Natural killer cell (primary cell): Measurements from ENCODE around the gene GMPR. TPM values are rescaled to one million over a fixed set of nuclear protein-coding genes. Genes with fewer than 3 reads are reported as not detected.
A peak's percentile ranks its signal among the peaks of the same experiment; 100 is the strongest.

ENCODE experiments used
- ATAC-seq, 3 donors: fragments of 150-1000 bp in 2 of 3; fragments of 200-7000 bp in 1 of 3; cut with Tn5 transposase; 1 replicate in 1 of 3; 2 replicates in 2 of 3; pipeline ENCODE4 v1.10.0; 2021; ENCODE audit warnings: mild to moderate bottlenecking in 2 of 3, moderate library complexity in 2 of 3
- DNase-seq, 2 donors: peaks; one replicate each; pipeline versions ENCODE4 v3.0.0 to v3.0.0-alpha.2; 2013 to 2021; ENCODE audit warnings: mixed read lengths in 1 of 2
- H3K27ac ChIP-seq: one replicate; pipeline ENCODE4 v1.5.1; 2013; ENCODE audit warnings: mild to moderate bottlenecking, low read length
- H3K27me3 ChIP-seq: one replicate; pipeline ENCODE4 v1.6.1; 2013; ENCODE audit warnings: low read length; ENCODE audit not compliant: control insufficient read depth, insufficient read depth
- H3K36me3 ChIP-seq: one replicate; pipeline ENCODE4 v1.6.1; 2013; ENCODE audit warnings: low read length; ENCODE audit not compliant: control insufficient read depth, insufficient read depth
- H3K4me1 ChIP-seq: one replicate; pipeline ENCODE4 v1.6.1; 2013; ENCODE audit warnings: low read length; ENCODE audit not compliant: control insufficient read depth, insufficient read depth
- H3K4me3 ChIP-seq: one replicate; pipeline ENCODE4 v1.5.1; 2013; ENCODE audit warnings: low read length
- H3K9me3 ChIP-seq: one replicate; pipeline ENCODE4 v1.6.1; 2013; ENCODE audit warnings: low read length; ENCODE audit not compliant: control insufficient read depth, insufficient read depth
- H3K27ac Mint-ChIP-seq, 2 donors: one replicate each; pipeline ENCODE4 v1.8.0; 2022; ENCODE audit warnings: mild to moderate bottlenecking in 2 of 2, mixed read lengths in 2 of 2, moderate library complexity in 1 of 2
- H3K27me3 Mint-ChIP-seq, 2 donors: one replicate each; pipeline ENCODE4 v1.8.0; 2022; ENCODE audit warnings: low read depth in 2 of 2, mixed read lengths in 2 of 2
- H3K36me3 Mint-ChIP-seq: one replicate; pipeline ENCODE4 v1.8.0; 2022; ENCODE audit warnings: mixed read lengths
- H3K4me1 Mint-ChIP-seq, 2 donors: one replicate each; pipeline ENCODE4 v1.8.0; 2022; ENCODE audit warnings: mixed read lengths in 2 of 2
- H3K4me3 Mint-ChIP-seq: one replicate; pipeline ENCODE4 v1.8.0; 2022; ENCODE audit warnings: mild to moderate bottlenecking, moderate library complexity, mixed read lengths
- H3K9me3 Mint-ChIP-seq, 2 donors: one replicate each; pipeline ENCODE4 v1.8.0; 2022; ENCODE audit warnings: mixed read lengths in 2 of 2
- WGBS: methylation state at CpG from one replicate; pipeline ENCODE4 v1.1.7; 2013; ENCODE audit warnings: missing lambda C conversion rate; ENCODE audit not compliant: insufficient coverage; 5-methylcytosine and 5-hydroxymethylcytosine counted together
- intact Hi-C: fragments of 100-400 bp; cut with micrococcal nuclease; formaldehyde crosslinking; loops from one replicate; pipeline ENCODE4 v1.14.2; 2022
- total RNA-seq, 4 donors: library from RNA; stranded (reverse); fragments of 120-200 nt in 1 of 4; gene quantifications; one replicate each; pipeline versions ENCODE4 v1.2.3 to v1.2.4, GENCODE V29; 2013 to 2022
- TF ChIP-seq, protein P1 (sequence below): fragments of 200-600 bp; IDR thresholded peaks from one replicate; pipeline ENCODE4 v1.8.0; 2022; ENCODE audit warnings: antibody characterized with exemption

The GMPR gene
- total RNA-seq, 3 donors from 2014 or later (not counting 1 experiment from before 2014, with no cell fraction given) = 0.95 to 3.4 (median 3.2) TPM

DNA sequence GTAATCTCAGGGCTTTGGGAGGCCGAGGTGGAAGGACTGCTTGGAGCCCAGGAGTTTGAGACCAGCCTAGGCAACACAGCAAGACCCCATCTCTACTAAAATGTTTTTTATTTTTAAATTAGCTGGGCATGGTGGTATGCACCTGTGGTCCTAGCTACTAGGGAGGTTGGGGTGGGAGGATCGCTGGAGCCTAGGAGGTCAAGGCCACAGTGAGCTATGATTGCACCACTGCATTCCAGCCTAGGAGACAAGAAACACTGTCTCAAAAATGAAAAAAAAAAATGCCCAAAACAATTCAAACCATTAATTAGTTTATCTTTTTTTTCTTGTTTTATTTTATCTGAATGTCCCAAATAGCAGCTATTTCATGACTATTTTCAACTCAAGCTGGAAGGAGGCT, 85.8 kb downstream of the GMPR start:
- Mint-ChIP-seq H3K9me3 (no peaks in the 10 kb centered on the region), H3K4me3 (no peak overlapping the region), H3K36me3 (no peaks in the 10 kb centered on the region), H3K4me1 (peaks cover 45 to 50% of the 10 kb centered on the region in 2 donors), H3K27ac (peak overlapping the region; percentile 94 to 95), H3K27me3 (no peaks in the 10 kb centered on the region)
- peaks cover 4% of the 10 kb centered on the region for H3K36me3 ChIP-seq
- no peaks in the 10 kb centered on the region for H3K27me3 ChIP-seq
- DNase-seq (no peak), ATAC-seq (no peak)
- intact Hi-C loops = loop anchor here (5.0 kb wide), 1 partner anchor 98 kb away; no protein-coding TSS in a partner anchor
- 100% methylated on average over 2 of the region's 2 CpGs for WGBS
- peaks cover 56% of the 10 kb centered on the region for H3K4me1 ChIP-seq
- H3K4me3 ChIP-seq = no peak overlapping the region
- TF ChIP-seq, protein P1, sequence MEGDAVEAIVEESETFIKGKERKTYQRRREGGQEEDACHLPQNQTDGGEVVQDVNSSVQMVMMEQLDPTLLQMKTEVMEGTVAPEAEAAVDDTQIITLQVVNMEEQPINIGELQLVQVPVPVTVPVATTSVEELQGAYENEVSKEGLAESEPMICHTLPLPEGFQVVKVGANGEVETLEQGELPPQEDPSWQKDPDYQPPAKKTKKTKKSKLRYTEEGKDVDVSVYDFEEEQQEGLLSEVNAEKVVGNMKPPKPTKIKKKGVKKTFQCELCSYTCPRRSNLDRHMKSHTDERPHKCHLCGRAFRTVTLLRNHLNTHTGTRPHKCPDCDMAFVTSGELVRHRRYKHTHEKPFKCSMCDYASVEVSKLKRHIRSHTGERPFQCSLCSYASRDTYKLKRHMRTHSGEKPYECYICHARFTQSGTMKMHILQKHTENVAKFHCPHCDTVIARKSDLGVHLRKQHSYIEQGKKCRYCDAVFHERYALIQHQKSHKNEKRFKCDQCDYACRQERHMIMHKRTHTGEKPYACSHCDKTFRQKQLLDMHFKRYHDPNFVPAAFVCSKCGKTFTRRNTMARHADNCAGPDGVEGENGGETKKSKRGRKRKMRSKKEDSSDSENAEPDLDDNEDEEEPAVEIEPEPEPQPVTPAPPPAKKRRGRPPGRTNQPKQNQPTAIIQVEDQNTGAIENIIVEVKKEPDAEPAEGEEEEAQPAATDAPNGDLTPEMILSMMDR = no peak
- H3K9me3 ChIP-seq = no peaks in the 10 kb centered on the region
- H3K27ac ChIP-seq = peak overlapping the region; percentile 79

DNA sequence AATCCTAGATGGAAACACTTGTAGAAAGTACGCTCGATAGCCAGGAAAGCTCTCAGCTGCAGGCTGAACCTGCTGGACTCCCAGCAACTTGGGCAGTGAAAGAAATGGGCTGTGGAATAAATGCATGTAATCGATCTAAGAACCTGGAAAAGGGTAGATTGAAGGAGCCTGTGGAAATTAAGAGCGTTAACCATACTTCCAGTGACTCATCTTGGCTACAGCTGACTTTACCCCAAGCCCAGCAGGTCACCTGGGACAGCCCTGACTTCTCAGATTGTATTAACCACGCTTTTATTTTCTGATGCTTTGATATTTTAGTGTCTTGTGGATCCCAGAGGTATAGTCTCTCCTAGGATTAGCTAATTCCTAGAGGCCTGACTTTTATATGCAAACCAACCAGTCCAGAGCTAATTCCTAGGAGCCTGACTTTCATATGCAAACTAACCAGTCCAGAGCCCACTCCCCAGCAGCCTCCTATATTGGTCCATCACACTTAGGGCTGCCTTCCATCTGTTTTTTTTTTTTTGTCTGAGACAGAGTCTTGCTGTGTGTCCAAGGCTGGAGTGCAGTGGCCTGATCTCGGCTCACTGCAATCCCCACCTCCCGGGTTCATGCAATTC, 86.3 kb downstream of the GMPR start:
- no peak overlapping the region for H3K4me3 ChIP-seq
- H3K36me3 ChIP-seq = peaks cover 4% of the 10 kb centered on the region
- TF ChIP-seq, protein P1 = no peak
- H3K27me3 ChIP-seq = no peaks in the 10 kb centered on the region
- H3K27ac ChIP-seq = no peak overlapping the region
- 95% methylated on average over 7 of the region's 7 CpGs for WGBS
- no peak for ATAC-seq
- intact Hi-C loops = loop anchor here (5.0 kb wide), 1 partner anchor 98 kb away; no protein-coding TSS in a partner anchor
- H3K36me3 Mint-ChIP-seq = no peaks in the 10 kb centered on the region
- H3K4me1 Mint-ChIP-seq = peaks cover 39 to 45% of the 10 kb centered on the region in 2 donors
- no peaks in the 10 kb centered on the region for H3K9me3 ChIP-seq
- peak overlapping the region; percentile 70 to 94 for H3K27ac Mint-ChIP-seq
- H3K4me1 ChIP-seq = peaks cover 54% of the 10 kb centered on the region
- H3K27me3 Mint-ChIP-seq = no peaks in the 10 kb centered on the region
- H3K9me3 Mint-ChIP-seq = no peaks in the 10 kb centered on the region
- no peak overlapping the region for H3K4me3 Mint-ChIP-seq
- DNase-seq = no peak

GRCh38 chr6:16326531-16326930, 88.1 kb downstream of the GMPR start:
- Histone ChIP-seq H3K9me3 (no peaks in the 10 kb centered on the region), H3K27me3 (no peaks in the 10 kb centered on the region), H3K4me3 (no peak overlapping the region), H3K27ac (no peak overlapping the region), H3K4me1 (peaks cover 40% of the 10 kb centered on the region), H3K36me3 (peaks cover 3% of the 10 kb centered on the region)
- whole genome bisulfite sequencing = 96% methylated on average over 22 of the region's 22 CpGs
- no peaks in the 10 kb centered on the region for H3K27me3 Mint-ChIP-seq
- intact Hi-C loops = no loop called here
- H3K27ac Mint-ChIP-seq = no peak overlapping the region
- H3K9me3 Mint-ChIP-seq = no peaks in the 10 kb centered on the region
- H3K36me3 Mint-ChIP-seq = no peaks in the 10 kb centered on the region
- DNase-seq (no peak), ATAC-seq (no peak)
- TF ChIP-seq, protein P1 = no peak
- H3K4me3 Mint-ChIP-seq = no peak overlapping the region
- peaks cover 28 to 30% of the 10 kb centered on the region in 2 donors for H3K4me1 Mint-ChIP-seq
